Measurements from ENCODE around the gene ZNF692. TPM values are rescaled to one million over a fixed set of nuclear protein-coding genes. Genes with fewer than 3 reads are reported as not detected.

Gene ZNF692
- total RNA-seq, 1 donor from 2014 or later: 5.7 TPM

- H3K4me3 ChIP-seq (ENCODE audit: low read length in 3 of 3): no peak overlapping the region
- H3K36me3 ChIP-seq (ENCODE audit: control insufficient read depth in 3 of 3, insufficient read depth in 3 of 3, low read length in 3 of 3): peaks cover 60 to 77% (median 67%) of the 10 kb centered on the region in 3 donors
- no peaks in the 10 kb centered on the region for H3K27me3 ChIP-seq (ENCODE audit: control insufficient read depth in 3 of 3, insufficient read depth in 3 of 3, low read length in 3 of 3)
- peaks cover 0 to 5% (median 2%) of the 10 kb centered on the region in 3 donors for H3K4me1 ChIP-seq (ENCODE audit: control insufficient read depth in 3 of 3, insufficient read depth in 3 of 3, low read length in 3 of 3)
- no peak overlapping the region for H3K27ac ChIP-seq (ENCODE audit: low read depth, low read length)
- no peaks in the 10 kb centered on the region for H3K9me3 ChIP-seq (ENCODE audit: control insufficient read depth in 3 of 3, low read length in 3 of 3)
- H3K9ac ChIP-seq (ENCODE audit: low read depth in 1 of 3, low read length in 3 of 3): peak overlapping the region in 1 of 3 donors; percentile 33
Measured at GRCh38 chr1:248849637-248850036, 9.2 kb downstream of the ZNF692 start.

DNA sequence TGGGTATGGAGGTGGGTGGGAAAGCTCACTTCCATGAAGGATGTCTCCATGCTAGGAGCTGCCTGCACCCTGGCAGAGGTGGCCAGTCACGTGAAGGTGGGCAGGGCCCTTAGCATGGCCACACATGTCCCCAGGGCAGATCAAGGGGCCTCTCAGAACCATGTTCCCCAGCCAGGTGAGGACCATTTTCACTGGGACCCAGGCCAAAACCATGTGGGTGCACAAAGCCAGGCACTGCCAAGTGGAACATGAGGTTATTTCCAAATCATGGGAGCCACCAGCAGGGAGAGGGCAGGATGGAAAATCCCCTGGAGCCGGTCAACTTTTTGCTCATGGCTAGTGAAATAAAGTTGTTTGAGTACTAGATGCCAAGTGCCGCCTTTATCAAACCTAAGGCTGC is 9.7 kb downstream of the ZNF692 start:
- peaks cover 62 to 77% (median 67%) of the 10 kb centered on the region in 3 donors for H3K36me3 ChIP-seq (ENCODE audit: control insufficient read depth in 3 of 3, insufficient read depth in 3 of 3, low read length in 3 of 3)

DNA sequence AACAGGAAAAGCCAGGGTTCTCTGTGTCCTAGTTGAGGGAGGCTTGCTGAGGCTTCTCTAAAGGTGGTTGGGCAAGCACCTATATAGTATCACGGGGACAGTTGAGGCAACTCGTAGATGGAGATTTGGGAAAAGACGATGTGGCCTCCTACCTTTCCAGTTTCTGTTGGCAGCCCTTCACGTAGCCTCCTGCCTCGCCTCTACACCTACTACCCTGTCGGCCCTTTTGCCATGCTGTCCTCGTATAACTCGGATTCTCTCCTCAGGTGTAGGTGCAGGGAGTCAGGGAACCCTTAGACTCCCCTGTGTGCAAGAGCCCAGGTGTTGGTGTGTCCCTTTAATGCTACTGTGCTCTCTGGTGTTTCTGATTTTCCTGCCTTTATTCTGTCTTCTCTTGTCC is 10.3 kb downstream of the ZNF692 start:
- Histone ChIP-seq H3K9ac (ENCODE audit: low read depth in 1 of 3, low read length in 3 of 3) (peak overlapping the region in 1 of 3 donors; percentile 33), H3K4me1 (ENCODE audit: control insufficient read depth in 3 of 3, insufficient read depth in 3 of 3, low read length in 3 of 3) (peaks cover 0 to 11% (median 2%) of the 10 kb centered on the region in 3 donors), H3K27me3 (ENCODE audit: control insufficient read depth in 3 of 3, insufficient read depth in 3 of 3, low read length in 3 of 3) (no peaks in the 10 kb centered on the region), H3K36me3 (ENCODE audit: control insufficient read depth in 3 of 3, insufficient read depth in 3 of 3, low read length in 3 of 3) (peaks cover 58 to 71% (median 62%) of the 10 kb centered on the region in 3 donors), H3K27ac (ENCODE audit: low read depth, low read length) (no peak overlapping the region), H3K9me3 (ENCODE audit: control insufficient read depth in 3 of 3, low read length in 3 of 3) (no peaks in the 10 kb centered on the region), H3K4me3 (ENCODE audit: low read length in 3 of 3) (no peak overlapping the region)

More for the DNA sequence above, 9.7 kb downstream of the ZNF692 start:
- Histone ChIP-seq H3K4me1 (ENCODE audit: control insufficient read depth in 3 of 3, insufficient read depth in 3 of 3, low read length in 3 of 3) (peaks cover 0 to 8% (median 2%) of the 10 kb centered on the region in 3 donors), H3K9me3 (ENCODE audit: control insufficient read depth in 3 of 3, low read length in 3 of 3) (no peaks in the 10 kb centered on the region), H3K27me3 (ENCODE audit: control insufficient read depth in 3 of 3, insufficient read depth in 3 of 3, low read length in 3 of 3) (no peaks in the 10 kb centered on the region), H3K9ac (ENCODE audit: low read depth in 1 of 3, low read length in 3 of 3) (no peak overlapping the region), H3K4me3 (ENCODE audit: low read length in 3 of 3) (no peak overlapping the region), H3K27ac (ENCODE audit: low read depth, low read length) (no peak overlapping the region)

GRCh38 chr1:248847956-248848561 is 10.8 kb downstream of the ZNF692 start:
- Histone ChIP-seq H3K9ac (ENCODE audit: low read depth in 1 of 3, low read length in 3 of 3) (no peak overlapping the region), H3K9me3 (ENCODE audit: control insufficient read depth in 3 of 3, low read length in 3 of 3) (no peaks in the 10 kb centered on the region), H3K27ac (ENCODE audit: low read depth, low read length) (no peak overlapping the region), H3K27me3 (ENCODE audit: control insufficient read depth in 3 of 3, insufficient read depth in 3 of 3, low read length in 3 of 3) (no peaks in the 10 kb centered on the region), H3K36me3 (ENCODE audit: control insufficient read depth in 3 of 3, insufficient read depth in 3 of 3, low read length in 3 of 3) (peaks cover 58 to 69% (median 62%) of the 10 kb centered on the region in 3 donors), H3K4me3 (ENCODE audit: low read length in 3 of 3) (no peak overlapping the region), H3K4me1 (ENCODE audit: control insufficient read depth in 3 of 3, insufficient read depth in 3 of 3, low read length in 3 of 3) (peaks cover 3 to 12% (median 6%) of the 10 kb centered on the region in 3 donors)

DNA sequence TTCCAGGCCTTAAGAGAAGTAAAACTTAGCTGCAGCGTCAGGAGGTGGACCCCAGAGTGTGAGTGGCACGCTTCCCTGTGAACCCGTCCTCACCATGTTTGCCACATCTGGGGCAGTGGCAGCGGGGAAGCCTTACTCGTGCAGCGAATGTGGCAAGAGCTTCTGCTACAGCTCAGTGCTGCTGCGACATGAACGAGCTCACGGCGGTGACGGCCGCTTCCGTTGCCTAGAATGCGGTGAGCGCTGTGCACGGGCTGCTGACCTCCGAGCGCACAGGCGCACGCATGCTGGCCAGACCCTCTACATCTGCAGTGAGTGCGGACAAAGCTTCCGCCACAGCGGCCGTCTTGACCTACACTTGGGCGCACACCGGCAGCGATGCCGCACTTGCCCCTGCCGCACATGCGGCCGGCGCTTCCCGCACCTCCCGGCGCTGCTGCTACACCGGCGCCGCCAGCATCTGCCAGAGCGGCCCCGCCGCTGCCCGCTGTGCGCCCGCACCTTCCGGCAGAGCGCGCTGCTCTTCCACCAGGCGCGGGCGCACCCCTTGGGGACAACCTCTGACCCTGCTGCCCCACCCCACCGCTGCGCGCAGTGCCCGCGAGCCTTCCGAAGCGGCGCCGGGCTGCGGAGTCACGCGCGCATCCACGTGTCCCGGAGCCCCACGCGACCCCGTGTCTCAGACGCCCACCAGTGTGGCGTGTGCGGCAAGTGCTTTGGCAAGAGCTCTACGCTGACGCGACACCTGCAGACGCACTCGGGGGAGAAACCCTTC is 11.5 kb downstream of the ZNF692 start:
- Histone ChIP-seq H3K36me3 (ENCODE audit: control insufficient read depth in 3 of 3, insufficient read depth in 3 of 3, low read length in 3 of 3) (peaks cover 58 to 69% (median 61%) of the 10 kb centered on the region in 3 donors), H3K4me1 (ENCODE audit: control insufficient read depth in 3 of 3, insufficient read depth in 3 of 3, low read length in 3 of 3) (peaks cover 10 to 18% (median 13%) of the 10 kb centered on the region in 3 donors), H3K27me3 (ENCODE audit: control insufficient read depth in 3 of 3, insufficient read depth in 3 of 3, low read length in 3 of 3) (no peaks in the 10 kb centered on the region), H3K27ac (ENCODE audit: low read depth, low read length) (no peak overlapping the region), H3K9me3 (ENCODE audit: control insufficient read depth in 3 of 3, low read length in 3 of 3) (no peaks in the 10 kb centered on the region), H3K9ac (ENCODE audit: low read depth in 1 of 3, low read length in 3 of 3) (no peak overlapping the region), H3K4me3 (ENCODE audit: low read length in 3 of 3) (no peak overlapping the region)

DNA sequence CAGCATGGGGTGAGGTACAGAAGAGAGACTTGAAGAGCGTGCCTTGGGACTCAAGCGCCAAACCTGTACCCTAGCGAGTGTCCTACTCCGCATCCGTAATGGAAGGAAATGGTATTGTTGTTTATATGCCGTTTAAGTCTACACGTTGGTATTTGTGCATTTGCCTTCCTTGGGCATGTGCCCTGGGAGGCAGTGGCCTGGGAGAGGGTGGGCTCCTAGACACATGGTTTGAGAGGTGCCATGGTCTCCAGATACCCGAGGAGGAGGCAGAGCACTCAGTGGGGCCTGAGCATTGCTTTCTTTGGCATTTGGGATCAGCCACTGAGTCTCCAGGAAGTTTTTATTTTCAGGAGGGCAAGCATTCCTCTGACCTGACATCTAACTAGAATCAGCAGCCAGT is 14.4 kb downstream of the ZNF692 start:
- Histone ChIP-seq H3K4me3 (ENCODE audit: low read length in 3 of 3) (no peak overlapping the region), H3K4me1 (ENCODE audit: control insufficient read depth in 3 of 3, insufficient read depth in 3 of 3, low read length in 3 of 3) (peaks cover 31 to 44% (median 34%) of the 10 kb centered on the region in 3 donors), H3K36me3 (ENCODE audit: control insufficient read depth in 3 of 3, insufficient read depth in 3 of 3, low read length in 3 of 3) (peaks cover 49 to 50% (median 49%) of the 10 kb centered on the region in 3 donors), H3K27me3 (ENCODE audit: control insufficient read depth in 3 of 3, insufficient read depth in 3 of 3, low read length in 3 of 3) (no peaks in the 10 kb centered on the region), H3K9me3 (ENCODE audit: control insufficient read depth in 3 of 3, low read length in 3 of 3) (no peaks in the 10 kb centered on the region), H3K27ac (ENCODE audit: low read depth, low read length) (no peak overlapping the region), H3K9ac (ENCODE audit: low read depth in 1 of 3, low read length in 3 of 3) (no peak overlapping the region)

- H3K27ac ChIP-seq (ENCODE audit: low read depth, low read length): no peak overlapping the region
Measured at GRCh38 chr1:248843687-248844086, 15.2 kb downstream of the ZNF692 start.

GRCh38 chr1:248842781-248843331 is 16.0 kb downstream of the ZNF692 start:
- H3K9me3 ChIP-seq (ENCODE audit: control insufficient read depth in 3 of 3, low read length in 3 of 3): no peaks in the 10 kb centered on the region
- H3K27me3 ChIP-seq (ENCODE audit: control insufficient read depth in 3 of 3, insufficient read depth in 3 of 3, low read length in 3 of 3): no peaks in the 10 kb centered on the region
- H3K4me3 ChIP-seq (ENCODE audit: low read length in 3 of 3): peak overlapping the region in 1 of 3 donors; percentile 23
- peak overlapping the region in 2 of 3 donors; percentile 43 to 69 for H3K9ac ChIP-seq (ENCODE audit: low read depth in 1 of 3, low read length in 3 of 3)
- H3K4me1 ChIP-seq (ENCODE audit: control insufficient read depth in 3 of 3, insufficient read depth in 3 of 3, low read length in 3 of 3): peaks cover 38 to 52% (median 42%) of the 10 kb centered on the region in 3 donors
- peak overlapping the region; percentile 52 for H3K27ac ChIP-seq (ENCODE audit: low read depth, low read length)
- peaks cover 32 to 34% (median 32%) of the 10 kb centered on the region in 3 donors for H3K36me3 ChIP-seq (ENCODE audit: control insufficient read depth in 3 of 3, insufficient read depth in 3 of 3, low read length in 3 of 3)

More at GRCh38 chr1:248843687-248844086, 15.2 kb downstream of the ZNF692 start:
- Histone ChIP-seq H3K9ac (ENCODE audit: low read depth in 1 of 3, low read length in 3 of 3) (no peak overlapping the region), H3K9me3 (ENCODE audit: control insufficient read depth in 3 of 3, low read length in 3 of 3) (no peaks in the 10 kb centered on the region), H3K4me3 (ENCODE audit: low read length in 3 of 3) (no peak overlapping the region), H3K36me3 (ENCODE audit: control insufficient read depth in 3 of 3, insufficient read depth in 3 of 3, low read length in 3 of 3) (peaks cover 40 to 42% (median 41%) of the 10 kb centered on the region in 3 donors), H3K27me3 (ENCODE audit: control insufficient read depth in 3 of 3, insufficient read depth in 3 of 3, low read length in 3 of 3) (no peaks in the 10 kb centered on the region), H3K4me1 (ENCODE audit: control insufficient read depth in 3 of 3, insufficient read depth in 3 of 3, low read length in 3 of 3) (peaks cover 38 to 52% (median 42%) of the 10 kb centered on the region in 3 donors)

DNA sequence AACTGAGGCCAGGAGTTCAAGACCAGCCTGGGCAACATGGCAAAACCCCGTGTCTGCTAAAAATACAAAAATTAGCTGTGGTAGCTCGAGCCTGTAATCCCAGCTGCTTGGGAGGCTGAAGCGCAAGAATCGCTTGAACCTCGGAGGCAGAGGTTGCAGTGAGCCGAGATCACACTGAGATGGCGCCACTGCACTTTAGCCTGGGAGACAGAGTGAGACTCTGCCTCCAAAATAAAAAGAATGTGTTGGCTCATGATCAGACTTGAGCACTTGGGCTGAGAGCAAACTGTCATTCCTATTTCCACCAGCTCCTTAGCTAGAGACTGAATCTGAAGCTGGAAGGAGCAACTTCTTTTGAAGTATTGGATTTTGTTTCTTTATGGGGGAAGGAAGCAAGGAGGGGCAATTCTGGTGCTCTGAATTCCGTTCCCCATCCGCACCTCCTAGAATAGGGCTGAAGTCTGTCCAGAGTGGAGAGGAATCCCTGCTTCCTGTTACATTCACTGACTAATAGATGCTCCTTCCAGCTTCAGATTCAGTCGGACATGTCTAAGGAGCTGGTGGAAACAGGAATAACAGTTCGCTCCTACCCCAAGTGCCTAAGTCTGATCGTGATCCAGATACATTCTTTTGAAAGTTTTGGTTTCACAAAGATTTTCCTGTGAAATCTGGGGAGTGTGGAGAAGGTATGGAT is 17.0 kb downstream of the ZNF692 start:
- Histone ChIP-seq H3K27ac (ENCODE audit: low read depth, low read length) (peak overlapping the region; percentile 52), H3K4me3 (ENCODE audit: low read length in 3 of 3) (peak overlapping the region in 2 of 3 donors; percentile 3 to 56), H3K9me3 (ENCODE audit: control insufficient read depth in 3 of 3, low read length in 3 of 3) (no peaks in the 10 kb centered on the region), H3K9ac (ENCODE audit: low read depth in 1 of 3, low read length in 3 of 3) (peak overlapping the region; percentile 27 to 69 (median 36)), H3K27me3 (ENCODE audit: control insufficient read depth in 3 of 3, insufficient read depth in 3 of 3, low read length in 3 of 3) (no peaks in the 10 kb centered on the region), H3K36me3 (ENCODE audit: control insufficient read depth in 3 of 3, insufficient read depth in 3 of 3, low read length in 3 of 3) (peaks cover 22 to 25% (median 23%) of the 10 kb centered on the region in 3 donors), H3K4me1 (ENCODE audit: control insufficient read depth in 3 of 3, insufficient read depth in 3 of 3, low read length in 3 of 3) (peaks cover 44 to 59% (median 52%) of the 10 kb centered on the region in 3 donors)
